Ascending aorta (tissue), 2 donors: ENCODE data around the gene RRP7A. TPM values are rescaled to one million over a fixed set of nuclear protein-coding genes. Genes with fewer than 3 reads are reported as not detected.
"Not testable (repeated sequence)": the region's sequence is repeated elsewhere in the genome, so short reads cannot be mapped to it uniquely, and the experiment has no call there.

Source experiments
- DNase-seq, 2 donors: peaks; one replicate each; pipeline ENCODE4 v3.0.0-alpha.2; 2019; ENCODE audit warnings: low spot score in 2 of 2
- H3K27ac ChIP-seq, 2 donors: fragments of 200-600 bp; sonication (generic); one replicate each; pipeline ENCODE4 v1.5.1; 2016 to 2017; ENCODE audit warnings: mild to moderate bottlenecking in 1 of 2
- H3K27me3 ChIP-seq: fragments of 200-600 bp; sonication (generic); one replicate; pipeline ENCODE4 v1.5.1; 2017
- H3K36me3 ChIP-seq, 2 donors: fragments of 200-600 bp; sonication (generic); one replicate each; pipeline ENCODE4 v1.5.1; 2016
- H3K4me1 ChIP-seq, 2 donors: fragments of 200-600 bp; sonication (generic); one replicate each; pipeline ENCODE4 v1.5.1; 2016 to 2017; ENCODE audit warnings: mild to moderate bottlenecking in 1 of 2
- H3K4me3 ChIP-seq, 2 donors: fragments of 200-600 bp; sonication (generic); one replicate each; pipeline ENCODE4 v1.5.1; 2016 to 2017; ENCODE audit warnings: mild to moderate bottlenecking in 1 of 2
- H3K9me3 ChIP-seq, 2 donors: fragments of 200-600 bp; sonication (generic); one replicate each; pipeline ENCODE4 v1.5.1; 2016
- CTCF ChIP-seq, 3 experiments: fragments of 200-600 bp in 2 of 3; fragments of 450-650 bp in 1 of 3; sonication (generic) in 2 of 3; IDR thresholded peaks; one replicate each; pipeline ENCODE4 v1.5.1; 2016 to 2019; ENCODE audit warnings: antibody characterized with exemption in 3 of 3, mild to moderate bottlenecking in 1 of 3, moderate library complexity in 1 of 3
- intact Hi-C: fragments of 100-400 bp; cut with DNase I; formaldehyde crosslinking; loops from one replicate; pipeline ENCODE4 v1.15.1; 2023
- total RNA-seq: library from RNA; depleted of rRNA; stranded (reverse); fragments of >200 nt; gene quantifications from one replicate; pipeline ENCODE4 v1.1.0, GENCODE V29; 2016

The RRP7A gene
- total RNA-seq, 1 donor from 2014 or later: 50.0 TPM

- Histone ChIP-seq H3K36me3 (peaks cover 0 to 5% of the 10 kb centered on the region in 2 donors), H3K27ac (no peak overlapping the region), H3K4me3 (no peak overlapping the region), H3K9me3 (no peaks in the 10 kb centered on the region), H3K27me3 (no peaks in the 10 kb centered on the region), H3K4me1 (peaks cover 0 to 3% of the 10 kb centered on the region in 2 donors)
- TF ChIP-seq CTCF (IDR thresholded peaks at IDR 0.05): no peak
- no peak for DNase-seq
- intact Hi-C loops: loop anchor here (2.0 kb wide), 1 partner anchor 32 kb away; the partner anchor contains the start of gene SERHL2
Observed at GRCh38 chr22:42521228-42521546, 1.6 kb upstream of the RRP7A start.

- H3K4me3 ChIP-seq: peak overlapping the region; percentile 75 to 77
- DNase-seq, H3K9me3 ChIP-seq, intact Hi-C loops, H3K27me3 ChIP-seq, H3K4me1 ChIP-seq: not testable (repeated sequence)
- peak overlapping the region; percentile 65 to 66 for H3K27ac ChIP-seq
- H3K36me3 ChIP-seq: peaks cover 11 to 23% of the 10 kb centered on the region in 2 donors
Observed at GRCh38 chr22:42518638-42519524, 715 bp downstream of the RRP7A start.

- H3K27me3 ChIP-seq, H3K4me1 ChIP-seq, DNase-seq, H3K27ac ChIP-seq, H3K9me3 ChIP-seq, intact Hi-C loops, H3K4me3 ChIP-seq: not testable (repeated sequence)
- peaks cover 17 to 29% of the 10 kb centered on the region in 2 donors for H3K36me3 ChIP-seq
Observed at GRCh38 chr22:42517103-42517502, 2.5 kb downstream of the RRP7A start.

GRCh38 chr22:42515896-42516295 lies 3.7 kb downstream of the RRP7A start:
- no peak overlapping the region for H3K4me3 ChIP-seq
- peaks cover 0 to 3% of the 10 kb centered on the region in 2 donors for H3K4me1 ChIP-seq
- intact Hi-C loops: no loop called here
- TF ChIP-seq CTCF (IDR thresholded peaks at IDR 0.05): no peak
- H3K9me3 ChIP-seq: no peaks in the 10 kb centered on the region
- no peak overlapping the region for H3K27ac ChIP-seq
- H3K27me3 ChIP-seq: no peaks in the 10 kb centered on the region
- peaks cover 22 to 35% of the 10 kb centered on the region in 2 donors for H3K36me3 ChIP-seq
- no peak for DNase-seq

- H3K27me3 ChIP-seq, H3K9me3 ChIP-seq, H3K4me1 ChIP-seq, H3K4me3 ChIP-seq, DNase-seq, H3K27ac ChIP-seq, intact Hi-C loops: not testable (repeated sequence)
- peaks cover 22 to 35% of the 10 kb centered on the region in 2 donors for H3K36me3 ChIP-seq
Observed at GRCh38 chr22:42515304-42515703, 4.3 kb downstream of the RRP7A start.

GRCh38 chr22:42514331-42514730 lies 5.3 kb downstream of the RRP7A start:
- H3K4me1 ChIP-seq, H3K27me3 ChIP-seq, DNase-seq, H3K4me3 ChIP-seq, H3K9me3 ChIP-seq, H3K27ac ChIP-seq, intact Hi-C loops: not testable (repeated sequence)
- H3K36me3 ChIP-seq: peaks cover 22 to 35% of the 10 kb centered on the region in 2 donors

- TF ChIP-seq CTCF (IDR thresholded peaks at IDR 0.05): peak in 1 of 3 experiments; percentile 15
- H3K4me3 ChIP-seq, H3K27ac ChIP-seq, DNase-seq, H3K27me3 ChIP-seq, H3K9me3 ChIP-seq, H3K4me1 ChIP-seq, intact Hi-C loops: not testable (repeated sequence)
- H3K36me3 ChIP-seq: peaks cover 22 to 35% of the 10 kb centered on the region in 2 donors
Observed at GRCh38 chr22:42512273-42512990, 7.2 kb downstream of the RRP7A start.
